ENCODE data around the gene HYLS1.

HYLS1 gene

DNA sequence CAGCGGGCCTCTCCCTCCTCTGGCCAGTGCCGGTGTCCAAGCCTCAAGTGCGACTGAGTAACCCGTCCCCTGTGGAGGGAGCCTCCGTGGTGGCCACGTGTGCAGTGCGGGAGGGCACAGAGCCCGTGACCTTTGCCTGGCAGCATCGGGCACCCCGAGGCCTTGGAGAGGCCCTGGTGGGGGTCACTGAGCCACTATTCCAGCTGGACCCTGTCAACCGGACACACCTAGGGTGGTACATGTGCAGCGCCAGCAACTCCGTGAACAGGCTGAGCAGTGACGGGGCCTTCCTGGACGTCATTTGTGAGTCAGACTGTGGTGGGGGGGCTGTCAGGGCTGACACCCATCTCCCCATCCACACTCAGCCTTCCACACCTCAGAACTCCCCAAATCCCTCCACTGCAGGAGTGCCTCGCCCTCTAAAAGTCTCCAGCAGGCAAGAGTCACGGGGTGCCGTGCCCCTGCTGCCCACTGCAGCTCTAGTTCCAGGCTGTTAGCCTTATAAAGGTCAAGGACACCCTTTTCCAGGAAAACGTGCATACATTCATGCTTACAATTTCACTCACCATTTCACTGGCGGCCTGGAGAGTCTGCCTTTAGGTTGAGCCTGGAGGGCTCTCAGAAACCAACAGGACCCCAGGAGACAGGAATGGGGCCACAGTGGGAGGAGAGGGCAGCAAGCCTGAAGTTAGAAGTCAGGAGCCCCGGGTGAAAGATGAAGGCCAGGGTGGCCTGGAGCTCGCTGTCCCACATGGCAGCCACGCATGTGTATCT, 61.0 kb downstream of the HYLS1 start:
- no peak for DNase-seq (ENCODE audit: low read depth in 1 of 2, low spot score in 1 of 2)

DNA sequence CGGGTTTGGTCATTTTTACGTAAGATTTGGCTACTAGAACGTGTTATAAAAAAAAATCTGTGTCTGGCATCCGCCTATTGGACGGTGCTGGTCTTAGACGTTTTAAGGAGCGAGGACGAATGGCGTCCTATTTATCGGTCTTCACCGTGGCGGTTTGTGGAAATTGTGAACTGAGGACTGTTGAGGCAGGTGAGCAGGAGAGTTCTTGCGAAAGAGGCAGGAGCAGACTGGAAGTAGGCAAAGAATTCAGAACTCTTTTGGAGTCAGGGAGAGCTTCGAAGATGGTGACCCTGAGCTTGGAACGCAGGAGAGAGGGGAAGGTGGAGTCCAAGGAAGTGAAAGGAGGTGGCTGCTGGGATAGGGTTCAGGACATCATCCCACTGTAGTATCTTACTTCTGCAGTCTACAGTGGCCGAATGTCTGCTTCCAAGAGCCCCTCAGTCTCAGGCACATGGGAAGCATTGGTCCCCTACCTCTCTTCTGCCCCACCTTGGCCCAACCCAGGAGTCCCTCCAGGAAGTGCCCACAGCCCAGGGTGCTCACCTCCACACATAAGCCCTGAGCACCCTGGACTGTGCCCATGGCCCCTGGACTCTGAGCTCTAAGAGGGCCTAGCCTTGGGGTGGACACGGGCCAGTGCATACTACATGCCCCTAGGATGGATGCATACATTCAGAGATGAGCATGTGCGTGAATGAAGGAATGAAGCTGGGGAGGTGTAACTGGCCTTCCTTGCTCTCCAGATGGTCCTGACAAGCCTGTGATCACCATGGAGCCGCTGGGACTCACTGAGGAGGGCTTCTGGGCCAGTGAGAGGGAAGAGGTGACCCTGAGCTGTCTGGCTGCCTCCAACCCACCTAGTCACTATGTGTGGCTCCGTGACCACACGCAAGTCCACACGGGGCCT, 62.1 kb downstream of the HYLS1 start:
- DNase-seq (ENCODE audit: low read depth in 1 of 2, low spot score in 1 of 2): no peak

DNA sequence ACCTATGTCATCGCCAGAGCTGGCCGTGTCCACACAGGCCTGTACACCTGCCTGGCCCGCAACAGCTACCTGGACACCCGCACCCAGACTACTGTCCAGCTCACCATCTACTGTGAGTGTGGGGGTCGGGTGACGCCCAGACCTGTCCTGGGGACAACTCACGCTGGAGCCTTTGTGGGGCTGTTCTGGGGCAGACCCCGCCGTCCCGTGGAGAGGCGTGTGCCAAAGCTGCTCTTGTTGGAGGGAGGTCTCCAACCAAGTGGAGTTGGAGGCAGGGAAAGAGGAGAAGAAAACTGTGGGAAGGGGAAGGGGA, 62.7 kb downstream of the HYLS1 start:
- no peak for DNase-seq (ENCODE audit: low read depth in 1 of 2, low spot score in 1 of 2)
